Erythroblast (primary cell): Measurements from ENCODE around the gene CTIF.
"Not testable (repeated sequence)": the region's sequence is repeated elsewhere in the genome, so short reads cannot be mapped to it uniquely, and the experiment has no call there.

Experiments
- DNase-seq, 2 experiments: peaks; one replicate each; lab custom pipeline; 2025; lab: John Stamatoyannopoulos, UW
- GATA1 ChIP-seq: IDR thresholded peaks from 2 replicates; pipeline ENCODE4 v1.6.1; 2011; ENCODE audit warnings: low read depth, mild to moderate bottlenecking, control low read depth, low read length, moderate library complexity
- POLR2A ChIP-seq: IDR thresholded peaks from 2 replicates; pipeline ENCODE4 v1.6.1; 2011; ENCODE audit warnings: mild to moderate bottlenecking, low read length

CTIF gene

DNA sequence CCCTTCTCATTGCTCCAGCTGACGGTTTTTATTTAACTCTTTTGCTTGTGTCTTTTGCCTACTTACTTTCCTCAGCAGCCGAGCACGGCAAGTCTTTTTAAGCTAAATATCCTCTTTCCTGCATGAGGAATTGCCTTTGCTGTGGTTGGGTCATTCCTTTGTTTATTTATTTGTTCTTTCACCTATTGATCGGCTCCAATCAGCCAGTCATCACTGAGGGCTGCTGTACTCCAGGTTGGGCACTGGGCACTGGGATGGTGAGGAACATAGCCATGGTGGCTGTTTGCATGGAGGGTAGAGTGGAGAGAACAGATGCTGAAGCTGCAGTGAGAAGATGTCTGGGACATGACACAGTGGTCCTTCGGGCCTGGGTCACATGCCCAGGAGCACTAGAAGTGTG is 105.2 kb downstream of the CTIF start:
- TF ChIP-seq GATA1 (no peak), POLR2A (no peak)
- DNase-seq, result no peak

DNA sequence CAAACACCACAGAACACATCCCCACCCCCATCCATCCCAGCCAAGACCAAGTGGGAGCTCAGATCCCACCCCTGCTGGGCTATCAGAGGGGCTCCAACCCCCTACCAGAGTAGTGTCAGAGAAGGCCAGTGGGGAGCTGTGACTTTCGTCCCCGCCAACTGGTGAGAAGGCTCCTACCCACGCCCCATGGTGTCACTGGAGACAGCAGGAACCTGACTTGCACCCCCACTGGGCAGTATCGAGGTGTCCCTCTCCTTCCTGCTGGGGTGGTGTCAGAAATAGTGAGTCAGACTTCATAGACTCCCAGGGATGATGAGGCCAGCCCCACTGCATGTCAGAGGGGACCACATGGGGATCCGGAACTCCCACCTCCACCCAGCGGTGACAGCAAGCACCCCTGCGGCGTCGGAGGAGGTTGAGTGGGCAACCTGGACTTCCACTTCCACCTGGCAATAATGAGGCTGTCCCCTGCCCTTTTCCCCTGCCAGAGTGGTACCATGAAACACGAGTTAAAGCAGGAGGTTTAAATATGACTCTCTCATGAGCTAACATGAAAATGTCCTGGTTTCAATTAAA is 106.7 kb downstream of the CTIF start:
- no peak for DNase-seq
- TF ChIP-seq POLR2A, result no peak
- TF ChIP-seq GATA1, result no peak

DNA sequence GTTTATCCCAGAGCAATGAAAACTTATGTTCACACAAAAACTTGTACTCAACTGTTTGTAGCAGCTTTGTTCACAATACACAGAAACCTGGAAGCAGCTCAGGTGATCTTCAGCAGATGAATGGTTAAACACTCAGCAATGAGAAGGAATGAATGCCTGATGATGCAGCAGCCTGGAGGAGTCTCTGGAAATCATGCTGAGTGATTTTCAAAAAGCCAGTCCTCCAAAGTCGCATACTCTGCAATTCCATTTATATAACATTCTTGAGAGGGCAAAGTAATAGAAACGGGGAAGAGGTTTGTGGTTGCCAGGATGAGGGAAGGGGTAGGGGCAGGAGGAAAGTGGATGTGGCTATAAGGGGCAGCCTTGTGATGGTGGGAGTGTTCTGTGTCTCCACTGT is 108.1 kb downstream of the CTIF start:
- TF ChIP-seq POLR2A (no peak), GATA1 (no peak)

GRCh38 chr18:48649231-48649630 is 110.4 kb downstream of the CTIF start:
- no peak for DNase-seq
- TF ChIP-seq GATA1 (no peak), POLR2A (no peak)

More for the DNA sequence above, 108.1 kb downstream of the CTIF start:
- no peak for DNase-seq

DNA sequence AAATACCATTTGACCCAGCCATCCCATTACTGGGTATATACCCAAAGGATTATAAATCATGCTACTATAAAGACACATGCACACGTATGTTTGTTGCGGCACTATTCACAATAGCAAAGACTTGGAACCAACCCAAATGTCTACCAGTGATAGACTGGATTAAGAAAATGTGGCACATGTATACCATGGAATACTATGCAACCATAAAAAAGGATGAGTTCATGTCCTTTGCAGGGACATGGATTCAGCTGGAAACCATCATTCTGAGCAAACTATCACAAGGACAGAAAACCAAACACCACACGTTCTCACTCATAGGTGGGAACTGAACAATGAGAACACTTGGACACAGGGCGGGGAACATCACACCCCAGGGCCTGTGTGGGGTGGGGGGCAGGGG is 115.8 kb downstream of the CTIF start:
- not testable (repeated sequence) for DNase-seq

DNA sequence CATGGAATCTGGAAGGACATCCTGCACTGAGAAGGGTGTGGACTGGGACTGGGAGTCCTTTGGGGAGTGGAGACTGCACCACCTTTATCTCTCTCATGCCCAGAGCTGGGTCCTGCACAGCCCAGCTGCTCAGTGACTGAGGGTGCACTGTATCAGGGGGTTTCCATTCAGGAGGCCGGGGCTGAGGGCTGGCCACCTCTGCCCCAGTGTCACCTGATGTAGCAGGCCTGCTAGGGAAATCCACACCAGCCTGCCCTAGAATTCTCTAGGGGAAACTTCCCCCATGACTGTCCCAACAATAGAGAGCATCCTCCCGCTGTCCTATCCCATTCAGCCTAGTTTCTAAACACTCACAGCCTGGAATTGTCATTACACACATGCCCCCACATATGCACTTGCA is 116.7 kb downstream of the CTIF start:
- TF ChIP-seq GATA1, result no peak
- TF ChIP-seq POLR2A, result no peak
- DNase-seq, result no peak

- no peak for DNase-seq
- TF ChIP-seq POLR2A, result no peak
- no peak for TF ChIP-seq GATA1
Observed at GRCh38 chr18:48656176-48656575, 117.3 kb downstream of the CTIF start.

- DNase-seq, result no peak
- no peak for TF ChIP-seq GATA1
- TF ChIP-seq POLR2A, result no peak
Observed at GRCh38 chr18:48656582-48656981, 117.8 kb downstream of the CTIF start.

DNA sequence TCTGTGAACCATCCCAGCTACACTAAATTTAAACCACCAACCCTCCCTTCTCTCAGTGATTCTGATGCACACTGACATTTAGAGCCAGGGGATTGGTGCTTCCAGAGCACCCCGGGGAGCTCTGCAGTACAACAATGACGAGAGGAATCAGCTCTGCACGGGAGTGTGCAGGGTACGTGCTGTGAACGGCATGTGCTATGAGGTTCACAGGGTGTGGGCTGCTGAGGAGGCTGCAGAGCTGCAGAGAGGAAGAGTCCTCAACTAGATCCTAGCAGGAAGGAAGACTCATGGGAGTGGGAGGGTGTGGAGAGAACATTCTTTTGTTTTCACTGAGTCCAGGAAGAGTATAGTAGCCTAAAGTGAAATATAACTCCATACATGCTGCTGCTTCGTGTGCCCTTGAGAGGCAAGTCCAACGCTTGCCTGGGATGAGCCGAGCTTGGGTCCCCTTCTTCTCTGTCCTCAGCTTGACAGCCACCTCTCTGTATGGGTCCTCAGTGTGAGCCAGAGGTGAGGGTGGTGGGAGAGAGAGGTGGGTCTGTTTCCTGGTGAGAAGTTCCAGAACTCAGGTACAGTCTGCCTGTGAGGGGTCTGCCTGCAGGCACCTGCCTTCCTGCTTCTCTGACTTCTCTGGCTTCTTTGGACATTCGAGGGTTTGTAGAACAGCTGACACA is 118.8 kb downstream of the CTIF start:
- no peak for DNase-seq
- TF ChIP-seq GATA1 (no peak), POLR2A (no peak)

- DNase-seq, result no peak
Observed at GRCh38 chr18:48658721-48659120, 119.9 kb downstream of the CTIF start.

DNA sequence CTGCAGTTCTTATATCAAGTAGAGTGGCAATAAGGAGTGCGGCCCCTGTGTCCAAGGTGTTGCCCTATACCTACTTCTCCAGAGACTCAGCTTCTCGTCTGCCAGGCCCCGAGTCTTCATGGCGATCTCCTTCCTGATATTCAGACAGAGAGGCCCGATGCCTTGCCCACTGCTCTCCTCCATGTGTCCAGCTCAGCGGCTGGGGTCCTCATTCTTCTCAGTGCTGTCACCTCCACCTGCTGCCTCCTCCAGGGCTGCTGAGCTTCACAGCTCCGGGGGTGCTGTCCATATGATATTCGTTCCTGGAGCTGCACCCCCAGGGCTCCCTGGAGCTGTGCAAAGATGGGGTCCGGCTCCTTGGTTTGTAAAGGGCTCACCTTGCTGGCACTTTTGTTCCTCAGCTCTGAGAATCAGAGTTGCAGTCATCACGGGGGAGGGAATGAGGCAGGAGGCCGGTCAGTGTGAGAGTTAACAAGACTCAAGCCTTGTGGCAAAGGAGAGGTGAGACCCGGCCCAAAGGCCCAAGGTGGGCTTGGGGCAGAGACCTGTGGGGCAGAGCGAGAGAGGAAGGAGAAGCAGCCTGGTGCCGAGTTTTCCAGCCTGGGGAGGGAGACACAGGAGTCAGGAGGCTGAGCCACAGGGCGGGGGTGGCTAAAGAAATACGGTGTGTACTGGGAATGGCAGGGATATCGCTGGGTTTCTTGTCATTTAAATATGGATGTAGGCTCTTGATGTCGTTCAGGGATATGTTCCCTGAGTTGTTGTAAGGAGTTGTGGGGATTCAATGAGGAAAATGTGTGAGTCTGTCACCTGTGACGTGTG is 120.6 kb downstream of the CTIF start:
- DNase-seq, result no peak
- TF ChIP-seq GATA1, result no peak
- no peak for TF ChIP-seq POLR2A

More at GRCh38 chr18:48658721-48659120, 119.9 kb downstream of the CTIF start:
- TF ChIP-seq GATA1 (no peak), POLR2A (no peak)

- TF ChIP-seq POLR2A (no peak), GATA1 (no peak)
Observed at GRCh38 chr18:48660346-48661228, 121.8 kb downstream of the CTIF start.

GRCh38 chr18:48661421-48661820 is 122.6 kb downstream of the CTIF start:
- TF ChIP-seq GATA1 (no peak), POLR2A (no peak)
- DNase-seq, result no peak

More at GRCh38 chr18:48660346-48661228, 121.8 kb downstream of the CTIF start:
- DNase-seq, result no peak
